Erythroblast (primary cell): ENCODE results near the gene PCAT7.

Source experiments
- GATA1 ChIP-seq: IDR thresholded peaks from 2 replicates; pipeline ENCODE4 v1.6.1; 2011; ENCODE audit warnings: low read depth, mild to moderate bottlenecking, control low read depth, low read length, moderate library complexity
- POLR2A ChIP-seq: IDR thresholded peaks from 2 replicates; pipeline ENCODE4 v1.6.1; 2011; ENCODE audit warnings: mild to moderate bottlenecking, low read length

GRCh38 chr9:94528886-94529285, 26.0 kb upstream of the PCAT7 start:
- TF ChIP-seq GATA1 (no peak), POLR2A (no peak)
